Measurements from ENCODE around the gene ZNF687. TPM values are rescaled to one million over a fixed set of nuclear protein-coding genes. Genes with fewer than 3 reads are reported as not detected.

ZNF687 gene
- total RNA-seq, 1 experiment from 2014 or later: 11.4 TPM

- DNase-seq (ENCODE audit: low read depth): peak; percentile 97
Observed at GRCh38 chr1:151281225-151281968, 702 bp upstream of the ZNF687 start.

GRCh38 chr1:151282883-151283725 lies 1.0 kb downstream of the ZNF687 start:
- DNase-seq (ENCODE audit: low read depth): peak; percentile 35

- DNase-seq (ENCODE audit: low read depth): no peak
Observed at GRCh38 chr1:151284013-151284577, 2.0 kb downstream of the ZNF687 start.

GRCh38 chr1:151286619-151287340 lies 4.7 kb downstream of the ZNF687 start:
- no peak for DNase-seq (ENCODE audit: low read depth)

GRCh38 chr1:151287341-151287699 lies 5.2 kb downstream of the ZNF687 start:
- no peak for DNase-seq (ENCODE audit: low read depth)

GRCh38 chr1:151287767-151288500 lies 5.8 kb downstream of the ZNF687 start:
- no peak for DNase-seq (ENCODE audit: low read depth)

- no peak for DNase-seq (ENCODE audit: low read depth)
Observed at GRCh38 chr1:151288502-151288901, 6.4 kb downstream of the ZNF687 start.

- DNase-seq (ENCODE audit: low read depth): no peak
Observed at GRCh38 chr1:151289080-151289935, 7.2 kb downstream of the ZNF687 start.

- DNase-seq (ENCODE audit: low read depth): no peak
Observed at GRCh38 chr1:151289991-151290708, 8.1 kb downstream of the ZNF687 start.

GRCh38 chr1:151290709-151291303 lies 8.7 kb downstream of the ZNF687 start:
- no peak for DNase-seq (ENCODE audit: low read depth)

GRCh38 chr1:151292207-151293030 lies 10.3 kb downstream of the ZNF687 start:
- no peak for DNase-seq (ENCODE audit: low read depth)

- DNase-seq (ENCODE audit: low read depth): no peak
Observed at GRCh38 chr1:151293093-151293492, 11.0 kb downstream of the ZNF687 start.

GRCh38 chr1:151294742-151295462 lies 12.8 kb downstream of the ZNF687 start:
- DNase-seq (ENCODE audit: low read depth): no peak

- DNase-seq (ENCODE audit: low read depth): peak; percentile 37
Observed at GRCh38 chr1:151309811-151310323, 27.8 kb downstream of the ZNF687 start.

- DNase-seq (ENCODE audit: low read depth): no peak
Observed at GRCh38 chr1:151311011-151311410, 28.9 kb downstream of the ZNF687 start.

- peak; percentile 99 for DNase-seq (ENCODE audit: low read depth)
Observed at GRCh38 chr1:151311589-151312331, 29.7 kb downstream of the ZNF687 start.

- DNase-seq (ENCODE audit: low read depth): no peak
Observed at GRCh38 chr1:151312411-151312810, 30.3 kb downstream of the ZNF687 start.
